ENCODE measurements around the gene PDE7B. TPM values are rescaled to one million over a fixed set of nuclear protein-coding genes. Genes with fewer than 3 reads are reported as not detected.
"Not testable (repeated sequence)": the region's sequence is repeated elsewhere in the genome, so short reads cannot be mapped to it uniquely, and the experiment has no call there.

Gene PDE7B
- total RNA-seq, 1 donor from 2014 or later, result 5.1 TPM

DNA sequence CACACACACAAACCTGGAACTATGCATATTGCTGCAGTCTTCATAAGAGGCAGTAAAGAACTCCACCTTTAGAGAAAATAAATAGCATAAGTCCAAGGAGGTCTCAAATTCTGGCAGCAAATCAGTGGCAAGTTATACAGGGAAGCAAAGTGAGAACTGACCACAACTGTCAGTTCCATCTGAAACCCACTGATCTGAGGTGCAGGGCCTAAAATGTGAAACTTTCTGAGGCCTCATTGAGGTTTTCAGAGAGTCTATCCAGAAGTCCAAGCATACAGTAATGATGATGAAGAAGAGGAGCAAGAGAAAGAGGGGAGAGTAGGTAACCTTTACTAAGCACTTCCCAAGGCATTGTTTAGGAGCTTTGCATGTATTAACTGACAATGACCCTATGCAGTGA lies 362.4 kb downstream of the PDE7B start:
- Mint-ChIP-seq H3K4me3 (no peak overlapping the region), H3K27me3 (no peaks in the 10 kb centered on the region), H3K36me3 (no peaks in the 10 kb centered on the region)

DNA sequence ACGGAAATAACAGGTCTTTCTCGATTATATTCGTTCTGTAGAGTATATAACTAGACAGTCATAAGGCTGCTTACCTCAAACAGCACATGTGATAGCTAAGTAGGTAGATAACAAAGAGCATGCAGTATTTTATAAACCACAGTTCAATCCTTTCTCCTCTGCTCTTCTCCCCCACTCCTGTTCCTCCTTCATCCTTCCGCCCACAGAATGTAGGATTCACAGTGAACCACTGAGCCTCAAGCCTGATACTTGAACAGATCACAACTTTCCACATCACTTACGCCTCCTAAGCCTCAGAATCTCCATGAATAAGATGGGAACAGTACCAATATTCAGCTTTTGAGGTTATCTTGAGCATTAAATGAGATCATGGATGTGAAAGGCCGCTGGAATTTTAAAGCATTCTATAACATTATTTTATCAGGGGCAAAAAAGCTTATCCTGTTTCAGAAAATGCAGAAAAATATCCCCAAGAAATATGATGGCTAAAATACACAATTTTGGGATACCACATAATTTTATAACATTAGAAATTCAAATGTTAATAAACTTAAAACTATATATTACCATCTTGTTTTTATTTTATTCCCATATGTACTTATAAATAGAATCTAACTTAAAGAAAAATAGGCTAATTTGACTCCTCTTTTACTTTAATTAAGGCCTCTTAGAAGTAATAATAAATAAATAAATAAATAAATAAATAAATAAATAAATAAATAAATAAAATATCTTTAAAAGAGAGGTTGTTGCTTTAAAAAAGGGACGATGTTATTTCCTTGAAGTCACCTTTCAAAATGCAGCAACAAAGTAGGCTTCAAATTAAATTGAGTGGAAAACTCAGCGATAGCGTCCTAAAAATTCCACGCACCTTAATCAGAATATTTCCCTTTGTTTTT lies 365.3 kb downstream of the PDE7B start:
- Mint-ChIP-seq H3K4me1 (ENCODE audit: unreplicated experiment) (no peaks in the 10 kb centered on the region), H3K27ac (no peak overlapping the region), H3K9me3 (peaks cover 9% of the 10 kb centered on the region), H3K36me3 (no peaks in the 10 kb centered on the region), H3K4me3 (no peak overlapping the region), H3K27me3 (no peaks in the 10 kb centered on the region)
- no peak for DNase-seq (ENCODE audit: extremely low spot score, unreplicated experiment)
- TF ChIP-seq CTCF (conservative IDR thresholded peaks at IDR 0.05), result no peak

More for the DNA sequence above, 362.4 kb downstream of the PDE7B start:
- Mint-ChIP-seq H3K4me1 (ENCODE audit: unreplicated experiment) (no peaks in the 10 kb centered on the region), H3K27ac (no peak overlapping the region), H3K9me3 (no peaks in the 10 kb centered on the region)
- DNase-seq (ENCODE audit: extremely low spot score, unreplicated experiment), result no peak
- no peak for TF ChIP-seq CTCF (conservative IDR thresholded peaks at IDR 0.05)

- H3K9me3 Mint-ChIP-seq, result peaks cover 15% of the 10 kb centered on the region
- H3K27me3 Mint-ChIP-seq; H3K4me1 Mint-ChIP-seq (ENCODE audit: unreplicated experiment); DNase-seq (ENCODE audit: extremely low spot score, unreplicated experiment); H3K27ac Mint-ChIP-seq; H3K4me3 Mint-ChIP-seq; H3K36me3 Mint-ChIP-seq: not testable (repeated sequence)
Observed at GRCh38 chr6:136224974-136225373, 373.5 kb downstream of the PDE7B start.

DNA sequence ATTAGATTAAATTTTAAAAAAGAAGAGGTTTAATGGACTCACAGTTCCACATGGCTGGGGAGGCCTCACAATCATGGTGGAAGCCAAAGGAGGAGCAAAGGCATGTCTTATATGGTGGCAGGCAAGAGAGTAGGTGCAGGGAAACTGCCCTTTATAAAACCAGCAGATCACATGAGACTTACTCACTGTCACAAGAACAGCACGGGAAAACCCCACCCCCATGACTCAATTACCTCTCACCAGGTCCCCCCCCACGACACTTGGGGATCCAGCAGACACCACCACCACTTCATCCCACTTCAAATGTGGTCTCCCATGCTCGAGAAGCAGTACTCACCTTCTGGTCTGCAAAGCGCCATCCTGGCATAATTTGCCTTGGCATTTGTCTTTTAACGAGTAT lies 374.0 kb downstream of the PDE7B start:
- no peak for TF ChIP-seq CTCF (conservative IDR thresholded peaks at IDR 0.05)
- Mint-ChIP-seq H3K27ac (no peak overlapping the region), H3K9me3 (peaks cover 12% of the 10 kb centered on the region), H3K36me3 (no peaks in the 10 kb centered on the region), H3K4me1 (ENCODE audit: unreplicated experiment) (peaks cover 6% of the 10 kb centered on the region), H3K27me3 (no peaks in the 10 kb centered on the region), H3K4me3 (no peak overlapping the region)
- DNase-seq (ENCODE audit: extremely low spot score, unreplicated experiment), result no peak

- DNase-seq (ENCODE audit: extremely low spot score, unreplicated experiment), result no peak
- no peak overlapping the region for H3K4me3 Mint-ChIP-seq
- peaks cover 8% of the 10 kb centered on the region for H3K9me3 Mint-ChIP-seq
- peak; percentile 100 for TF ChIP-seq CTCF (conservative IDR thresholded peaks at IDR 0.05)
- no peaks in the 10 kb centered on the region for H3K27me3 Mint-ChIP-seq
- H3K27ac Mint-ChIP-seq, result no peak overlapping the region
- H3K36me3 Mint-ChIP-seq, result no peaks in the 10 kb centered on the region
- peaks cover 6% of the 10 kb centered on the region for H3K4me1 Mint-ChIP-seq (ENCODE audit: unreplicated experiment)
Observed at GRCh38 chr6:136226027-136226673, 374.6 kb downstream of the PDE7B start.
